SJCRH30 (cell line): ENCODE results near the gene KIF6. TPM values are rescaled to one million over a fixed set of nuclear protein-coding genes. Genes with fewer than 3 reads are reported as not detected.

Experiments
- DNase-seq, 2 experiments: peaks; one replicate each; pipeline ENCODE4 v3.0.0-alpha.2; 2015 to 2020
- H3K27ac ChIP-seq: fragments of 250-450 bp; sonication (Bioruptor Pico); 2 replicates; pipeline ENCODE4 v1.5.1; 2020; ENCODE audit warnings: mild to moderate bottlenecking, moderate library complexity
- H3K27me3 ChIP-seq: fragments of 250-450 bp; sonication (Bioruptor Pico); 2 replicates; pipeline ENCODE4 v1.5.1; 2020; ENCODE audit warnings: mild to moderate bottlenecking, moderate library complexity
- H3K36me3 ChIP-seq: fragments of 250-450 bp; sonication (Bioruptor Pico); 2 replicates; pipeline ENCODE4 v1.5.1; 2020; ENCODE audit warnings: mild to moderate bottlenecking, moderate library complexity
- H3K4me1 ChIP-seq: fragments of 250-450 bp; sonication (Bioruptor Pico); 2 replicates; pipeline ENCODE4 v1.5.1; 2020; ENCODE audit warnings: mild to moderate bottlenecking, moderate library complexity
- H3K4me3 ChIP-seq: fragments of 250-450 bp; sonication (Bioruptor Pico); 2 replicates; pipeline ENCODE4 v1.5.1; 2020; ENCODE audit warnings: mild to moderate bottlenecking, moderate library complexity
- H3K9me3 ChIP-seq: fragments of 250-450 bp; sonication (Bioruptor Pico); replicated peaks from 2 replicates; pipeline ENCODE4 v1.5.1; 2020; ENCODE audit warnings: mild to moderate bottlenecking, moderate library complexity
- total RNA-seq: library from RNA; depleted of rRNA; stranded (reverse); fragments of >200 nt; shearing (Covaris generic); gene quantifications from 2 replicates; pipeline ENCODE4 v1.2.3, GENCODE V29; 2014

Gene KIF6
- total RNA-seq, 1 experiment from 2014 or later: 0.22 TPM

GRCh38 chr6:39546731-39547130, 178.5 kb downstream of the KIF6 start:
- H3K4me3 ChIP-seq: no peak overlapping the region
- H3K9me3 ChIP-seq: no peaks in the 10 kb centered on the region
- H3K4me1 ChIP-seq: no peaks in the 10 kb centered on the region
- DNase-seq: no peak
- no peak overlapping the region for H3K27ac ChIP-seq
- H3K27me3 ChIP-seq: no peaks in the 10 kb centered on the region
- H3K36me3 ChIP-seq: no peaks in the 10 kb centered on the region

GRCh38 chr6:39543950-39544349, 181.3 kb downstream of the KIF6 start:
- Histone ChIP-seq H3K36me3 (no peaks in the 10 kb centered on the region), H3K27me3 (no peaks in the 10 kb centered on the region), H3K27ac (no peak overlapping the region), H3K4me3 (no peak overlapping the region), H3K9me3 (no peaks in the 10 kb centered on the region), H3K4me1 (no peaks in the 10 kb centered on the region)
- DNase-seq: no peak

GRCh38 chr6:39543095-39543494, 182.1 kb downstream of the KIF6 start:
- Histone ChIP-seq H3K9me3 (no peaks in the 10 kb centered on the region), H3K27ac (no peak overlapping the region), H3K4me1 (no peaks in the 10 kb centered on the region), H3K4me3 (no peak overlapping the region), H3K27me3 (no peaks in the 10 kb centered on the region), H3K36me3 (no peaks in the 10 kb centered on the region)
- DNase-seq: no peak

- Histone ChIP-seq H3K27ac (no peak overlapping the region), H3K27me3 (no peaks in the 10 kb centered on the region), H3K36me3 (no peaks in the 10 kb centered on the region), H3K4me3 (no peak overlapping the region), H3K4me1 (no peaks in the 10 kb centered on the region), H3K9me3 (no peaks in the 10 kb centered on the region)
- no peak for DNase-seq
These were observed 184.8 kb downstream of the KIF6 start for GRCh38 chr6:39540454-39540853.

- Histone ChIP-seq H3K4me3 (no peak overlapping the region), H3K36me3 (no peaks in the 10 kb centered on the region), H3K27me3 (no peaks in the 10 kb centered on the region), H3K4me1 (no peaks in the 10 kb centered on the region), H3K9me3 (no peaks in the 10 kb centered on the region), H3K27ac (no peak overlapping the region)
- no peak for DNase-seq
These were observed 194.9 kb downstream of the KIF6 start for GRCh38 chr6:39530201-39530759.

GRCh38 chr6:39527792-39528564, 197.2 kb downstream of the KIF6 start:
- Histone ChIP-seq H3K9me3 (no peaks in the 10 kb centered on the region), H3K36me3 (no peaks in the 10 kb centered on the region), H3K27ac (no peak overlapping the region), H3K4me3 (no peak overlapping the region), H3K27me3 (no peaks in the 10 kb centered on the region), H3K4me1 (no peaks in the 10 kb centered on the region)
- no peak for DNase-seq

- no peak overlapping the region for H3K27ac ChIP-seq
- H3K4me1 ChIP-seq: no peaks in the 10 kb centered on the region
- no peaks in the 10 kb centered on the region for H3K36me3 ChIP-seq
- 0 out of 2 replicates have a peak, but pooled peaks cover 6% of the 10 kb centered on the region for H3K27me3 ChIP-seq
- no peak for DNase-seq
- no peak overlapping the region for H3K4me3 ChIP-seq
- no peaks in the 10 kb centered on the region for H3K9me3 ChIP-seq
These were observed 201.2 kb downstream of the KIF6 start for GRCh38 chr6:39524007-39524406.

GRCh38 chr6:39521958-39522357, 203.2 kb downstream of the KIF6 start:
- H3K4me1 ChIP-seq: no peaks in the 10 kb centered on the region

GRCh38 chr6:39520916-39521315, 204.3 kb downstream of the KIF6 start:
- no peaks in the 10 kb centered on the region for H3K4me1 ChIP-seq
- no peaks in the 10 kb centered on the region for H3K9me3 ChIP-seq
- no peak for DNase-seq
- H3K36me3 ChIP-seq: no peaks in the 10 kb centered on the region
- H3K4me3 ChIP-seq: no peak overlapping the region
- H3K27ac ChIP-seq: no peak overlapping the region
- H3K27me3 ChIP-seq: 0 out of 2 replicates have a peak, but pooled peaks cover 6% of the 10 kb centered on the region

More at GRCh38 chr6:39521958-39522357, 203.2 kb downstream of the KIF6 start:
- no peak for DNase-seq
- H3K36me3 ChIP-seq: no peaks in the 10 kb centered on the region
- 0 out of 2 replicates have a peak, but pooled peaks cover 6% of the 10 kb centered on the region for H3K27me3 ChIP-seq
- H3K9me3 ChIP-seq: no peaks in the 10 kb centered on the region
- no peak overlapping the region for H3K27ac ChIP-seq
- no peak overlapping the region for H3K4me3 ChIP-seq

GRCh38 chr6:39520411-39520810, 204.8 kb downstream of the KIF6 start:
- Histone ChIP-seq H3K27ac (no peak overlapping the region), H3K4me1 (no peaks in the 10 kb centered on the region), H3K27me3 (0 out of 2 replicates have a peak, but pooled peaks cover 6% of the 10 kb centered on the region), H3K4me3 (no peak overlapping the region), H3K9me3 (no peaks in the 10 kb centered on the region), H3K36me3 (no peaks in the 10 kb centered on the region)
- DNase-seq: no peak

GRCh38 chr6:39518221-39518620, 207.0 kb downstream of the KIF6 start:
- no peaks in the 10 kb centered on the region for H3K36me3 ChIP-seq
- DNase-seq: no peak
- H3K4me1 ChIP-seq: no peaks in the 10 kb centered on the region
- 0 out of 2 replicates have a peak, but pooled peaks cover 6% of the 10 kb centered on the region for H3K27me3 ChIP-seq
- H3K27ac ChIP-seq: no peak overlapping the region
- no peaks in the 10 kb centered on the region for H3K9me3 ChIP-seq
- H3K4me3 ChIP-seq: no peak overlapping the region

GRCh38 chr6:39517756-39518155, 207.5 kb downstream of the KIF6 start:
- no peak for DNase-seq
- Histone ChIP-seq H3K9me3 (no peaks in the 10 kb centered on the region), H3K4me3 (no peak overlapping the region), H3K27me3 (0 out of 2 replicates have a peak, but pooled peaks cover 6% of the 10 kb centered on the region), H3K27ac (no peak overlapping the region), H3K36me3 (no peaks in the 10 kb centered on the region), H3K4me1 (no peaks in the 10 kb centered on the region)

GRCh38 chr6:39516471-39516870, 208.7 kb downstream of the KIF6 start:
- no peaks in the 10 kb centered on the region for H3K36me3 ChIP-seq
- H3K27me3 ChIP-seq: 0 out of 2 replicates have a peak, but pooled peaks cover 6% of the 10 kb centered on the region
- no peak overlapping the region for H3K27ac ChIP-seq
- H3K9me3 ChIP-seq: no peaks in the 10 kb centered on the region
- H3K4me3 ChIP-seq: no peak overlapping the region
- DNase-seq: no peak
- no peaks in the 10 kb centered on the region for H3K4me1 ChIP-seq

- Histone ChIP-seq H3K27ac (no peak overlapping the region), H3K9me3 (0 out of 2 replicates have a peak, but pooled peaks cover 2% of the 10 kb centered on the region), H3K27me3 (0 out of 2 replicates have a peak, but pooled peaks cover under 1% of the 10 kb centered on the region), H3K4me3 (no peak overlapping the region), H3K4me1 (no peaks in the 10 kb centered on the region), H3K36me3 (no peaks in the 10 kb centered on the region)
- DNase-seq: no peak
These were observed 209.7 kb downstream of the KIF6 start for GRCh38 chr6:39515471-39515870.

GRCh38 chr6:39515006-39515405, 210.2 kb downstream of the KIF6 start:
- H3K27me3 ChIP-seq: no peaks in the 10 kb centered on the region

More at GRCh38 chr6:39515006-39515405, 210.2 kb downstream of the KIF6 start:
- H3K36me3 ChIP-seq: no peaks in the 10 kb centered on the region
- no peak overlapping the region for H3K4me3 ChIP-seq
- H3K4me1 ChIP-seq: no peaks in the 10 kb centered on the region
- DNase-seq: no peak
- 0 out of 2 replicates have a peak, but pooled peaks cover 2% of the 10 kb centered on the region for H3K9me3 ChIP-seq
- H3K27ac ChIP-seq: no peak overlapping the region
